HepG2 (cell line): ENCODE measurements around the gene PRADC1. TPM values are rescaled to one million over a fixed set of nuclear protein-coding genes. Genes with fewer than 3 reads are reported as not detected.

Experiments
- ATAD3A ChIP-seq: sonication (generic); formaldehyde crosslinking; IDR thresholded peaks from 2 replicates; pipeline ENCODE4 v1.4.0; 2020; ENCODE audit warnings: missing genetic modification reagents
- BCL6 ChIP-seq: IDR thresholded peaks from 2 replicates; pipeline ENCODE4 v1.6.1; 2016; ENCODE audit warnings: missing genetic modification reagents, missing compliant biosample characterization
- FOXA3 ChIP-seq: IDR thresholded peaks from 2 replicates; pipeline ENCODE4 v1.6.1; 2016; ENCODE audit warnings: missing genetic modification reagents, missing compliant biosample characterization
- GPN1 ChIP-seq: sonication (generic); formaldehyde crosslinking; IDR thresholded peaks from 2 replicates; pipeline ENCODE4 v1.5.1; 2020; ENCODE audit warnings: missing genetic modification reagents, borderline replicate concordance
- MAFG ChIP-seq: sonication (generic); formaldehyde crosslinking; IDR thresholded peaks from 2 replicates; pipeline ENCODE4 v1.5.1; 2020; ENCODE audit warnings: mild to moderate bottlenecking, missing genetic modification reagents
- MTA1 ChIP-seq: sonication (generic); formaldehyde crosslinking; IDR thresholded peaks from 2 replicates; pipeline ENCODE4 v1.4.0; 2020; ENCODE audit warnings: missing genetic modification reagents, mild to moderate bottlenecking, borderline replicate concordance
- NFE2L1 ChIP-seq: sonication (generic); formaldehyde crosslinking; IDR thresholded peaks from 2 replicates; pipeline ENCODE4 v1.4.0; 2020; ENCODE audit warnings: missing genetic modification reagents, mild to moderate bottlenecking, borderline replicate concordance
- PRPF4 ChIP-seq: fragments of 200-400 bp; formaldehyde crosslinking; IDR thresholded peaks from 2 replicates; pipeline ENCODE4 v1.6.1; 2016; ENCODE audit warnings: low read length, low read depth; ENCODE audit not compliant: poor library complexity, severe bottlenecking
- RFX1 ChIP-seq: fragments of 450-650 bp; IDR thresholded peaks from 2 replicates; pipeline ENCODE4 v1.6.1; 2017
- SIX4 ChIP-seq: sonication (generic); formaldehyde crosslinking; IDR thresholded peaks from 2 replicates; pipeline ENCODE4 v1.4.0; 2020; ENCODE audit warnings: missing genetic modification reagents
- TEAD2 ChIP-seq: sonication (generic); formaldehyde crosslinking; IDR thresholded peaks from 2 replicates; pipeline ENCODE4 v1.9.0; 2021; ENCODE audit warnings: missing genetic modification reagents
- YEATS4 ChIP-seq: sonication (generic); formaldehyde crosslinking; IDR thresholded peaks from 2 replicates; pipeline ENCODE4 v1.4.0; 2020; ENCODE audit warnings: missing genetic modification reagents, borderline replicate concordance
- ZBTB20 ChIP-seq: sonication (generic); formaldehyde crosslinking; IDR thresholded peaks from 2 replicates; pipeline ENCODE4 v1.8.1; 2023; ENCODE audit warnings: missing genetic modification reagents, low read depth, mild to moderate bottlenecking, borderline replicate concordance
- ZBTB21 ChIP-seq: sonication (generic); formaldehyde crosslinking; IDR thresholded peaks from 2 replicates; pipeline ENCODE4 v1.4.0; 2020; ENCODE audit warnings: missing genetic modification reagents
- ZNF121 ChIP-seq: sonication (generic); formaldehyde crosslinking; IDR thresholded peaks from 2 replicates; pipeline ENCODE4 v1.5.0; 2020; ENCODE audit warnings: mild to moderate bottlenecking, missing genetic modification reagents
- ZNF260 ChIP-seq: sonication (generic); formaldehyde crosslinking; IDR thresholded peaks from 2 replicates; pipeline ENCODE4 v1.4.0; 2020; ENCODE audit warnings: missing genetic modification reagents, low read depth, mild to moderate bottlenecking, borderline replicate concordance
- ZNF317 ChIP-seq: sonication (generic); formaldehyde crosslinking; IDR thresholded peaks from 2 replicates; pipeline ENCODE4 v1.5.0; 2020; ENCODE audit warnings: mild to moderate bottlenecking, missing genetic modification reagents
- ZNF496 ChIP-seq: sonication (generic); formaldehyde crosslinking; IDR thresholded peaks from 2 replicates; pipeline ENCODE4 v1.8.1; 2023; ENCODE audit warnings: mild to moderate bottlenecking, moderate library complexity, missing genetic modification reagents; ENCODE audit not compliant: insufficient replicate concordance
- ZNF781 ChIP-seq: sonication (generic); formaldehyde crosslinking; IDR thresholded peaks from 2 replicates; pipeline ENCODE4 v1.5.1; 2020; ENCODE audit warnings: borderline replicate concordance, mild to moderate bottlenecking, missing genetic modification reagents; ENCODE audit errors: not compliant biosample characterization
- ZNF788 ChIP-seq: sonication (generic); formaldehyde crosslinking; IDR thresholded peaks from 2 replicates; pipeline ENCODE4 v1.5.0; 2020; ENCODE audit warnings: mild to moderate bottlenecking, missing genetic modification reagents, borderline replicate concordance
- polyA plus RNA-seq, 8 experiments: library from polyadenylated mRNA; depleted of rRNA in 3 of 8; stranded (reverse) in 7 of 8; unstranded in 1 of 8; fragments of >200 nt; fragmentation: Illumina TruSeq in 4 of 8; extraction: Trizol in 4 of 8; gene quantifications; 2 replicates each; pipeline versions ENCODE4 v1.2.1 to v1.2.3, GENCODE V29; 2011 to 2016; ENCODE audit warnings: low read depth in 4 of 8, missing spikeins in 1 of 8, mixed read lengths in 1 of 8; ENCODE audit not compliant: insufficient read depth in 1 of 8
- total RNA-seq, 5 experiments: library from RNA; depleted of rRNA; stranded (reverse); fragments of >200 nt; fragmentation: Illumina TruSeq; extraction: Trizol; gene quantifications; 2 replicates each; pipeline ENCODE4 v1.2.3, GENCODE V29; 2016; ENCODE audit warnings: low read depth in 1 of 5
- TF ChIP-seq, protein P1 (sequence below): sonication (generic); formaldehyde crosslinking; IDR thresholded peaks from 2 replicates; pipeline ENCODE4 v1.4.0; 2020; ENCODE audit warnings: missing genetic modification reagents
- TF ChIP-seq, protein P2 (sequence below): sonication (generic); formaldehyde crosslinking; IDR thresholded peaks from 2 replicates; pipeline ENCODE4 v1.8.1; 2023; ENCODE audit warnings: mild to moderate bottlenecking, missing genetic modification reagents
- TF ChIP-seq, protein P3 (sequence below): sonication (generic); formaldehyde crosslinking; IDR thresholded peaks from 2 replicates; pipeline ENCODE4 v1.5.0; 2020; ENCODE audit warnings: missing genetic modification reagents
- TF ChIP-seq, protein P4 (sequence below): sonication (generic); formaldehyde crosslinking; IDR thresholded peaks from 2 replicates; pipeline ENCODE4 v1.4.0; 2020; ENCODE audit warnings: mild to moderate bottlenecking, low read depth, missing genetic modification reagents
- TF ChIP-seq, protein P5 (sequence below): sonication (generic); formaldehyde crosslinking; conservative IDR thresholded peaks from 2 replicates; pipeline ENCODE4 v1.8.0; 2022; ENCODE audit warnings: missing genetic modification reagents

PRADC1 gene
- total and polyA plus RNA-seq, 2 of the 13 experiments (the other 11 are each of a cell fraction or from before 2014, with no cell fraction given): 12.1 to 37.2 TPM

DNA sequence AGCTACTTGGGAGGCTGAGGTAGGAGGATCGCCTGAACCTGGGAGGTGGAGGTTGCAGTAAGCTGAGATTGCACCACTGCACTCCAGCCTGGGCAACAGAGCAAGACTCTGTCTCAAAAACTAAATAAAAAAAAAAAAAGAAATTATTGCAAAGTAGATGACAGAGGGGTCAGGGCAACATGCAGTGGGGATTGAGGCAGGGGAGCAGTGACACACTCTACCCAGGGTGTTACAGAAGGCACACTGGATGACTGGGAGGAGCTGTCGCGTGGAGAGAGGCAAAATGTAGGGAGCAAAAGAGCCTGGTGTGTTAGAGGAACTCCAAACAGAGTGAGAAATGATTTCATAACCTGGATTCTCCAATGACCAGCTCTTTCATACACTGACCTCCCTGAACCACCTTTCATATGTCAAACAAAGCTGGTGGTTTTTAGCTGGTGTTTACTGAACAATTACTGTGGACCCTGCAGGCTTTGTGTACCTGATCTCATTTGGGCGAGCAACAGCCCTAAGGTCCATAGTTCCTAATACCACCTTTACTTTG, 29.1 kb upstream of the PRADC1 start (continued):
- TF ChIP-seq, protein P1, sequence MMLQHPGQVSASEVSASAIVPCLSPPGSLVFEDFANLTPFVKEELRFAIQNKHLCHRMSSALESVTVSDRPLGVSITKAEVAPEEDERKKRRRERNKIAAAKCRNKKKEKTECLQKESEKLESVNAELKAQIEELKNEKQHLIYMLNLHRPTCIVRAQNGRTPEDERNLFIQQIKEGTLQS (CRISPR knock-in tag): no peak
- peak; percentile 99 for TF ChIP-seq ZNF121 (CRISPR knock-in tag)
- no peak for TF ChIP-seq NFE2L1 (CRISPR knock-in tag)
- no peak for TF ChIP-seq ZNF781 (CRISPR knock-in tag)
- TF ChIP-seq RFX1: no peak
- peak; percentile 21; the same call in 1 of the 2 replicates for TF ChIP-seq SIX4 (CRISPR knock-in tag)
- TF ChIP-seq ZNF496 (CRISPR knock-in tag): no peak
- TF ChIP-seq, protein P2, sequence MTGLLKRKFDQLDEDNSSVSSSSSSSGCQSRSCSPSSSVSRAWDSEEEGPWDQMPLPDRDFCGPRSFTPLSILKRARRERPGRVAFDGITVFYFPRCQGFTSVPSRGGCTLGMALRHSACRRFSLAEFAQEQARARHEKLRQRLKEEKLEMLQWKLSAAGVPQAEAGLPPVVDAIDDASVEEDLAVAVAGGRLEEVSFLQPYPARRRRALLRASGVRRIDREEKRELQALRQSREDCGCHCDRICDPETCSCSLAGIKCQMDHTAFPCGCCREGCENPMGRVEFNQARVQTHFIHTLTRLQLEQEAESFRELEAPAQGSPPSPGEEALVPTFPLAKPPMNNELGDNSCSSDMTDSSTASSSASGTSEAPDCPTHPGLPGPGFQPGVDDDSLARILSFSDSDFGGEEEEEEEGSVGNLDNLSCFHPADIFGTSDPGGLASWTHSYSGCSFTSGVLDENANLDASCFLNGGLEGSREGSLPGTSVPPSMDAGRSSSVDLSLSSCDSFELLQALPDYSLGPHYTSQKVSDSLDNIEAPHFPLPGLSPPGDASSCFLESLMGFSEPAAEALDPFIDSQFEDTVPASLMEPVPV: peak; percentile 47; the same call in 1 of the 2 replicates
- TF ChIP-seq, protein P3, sequence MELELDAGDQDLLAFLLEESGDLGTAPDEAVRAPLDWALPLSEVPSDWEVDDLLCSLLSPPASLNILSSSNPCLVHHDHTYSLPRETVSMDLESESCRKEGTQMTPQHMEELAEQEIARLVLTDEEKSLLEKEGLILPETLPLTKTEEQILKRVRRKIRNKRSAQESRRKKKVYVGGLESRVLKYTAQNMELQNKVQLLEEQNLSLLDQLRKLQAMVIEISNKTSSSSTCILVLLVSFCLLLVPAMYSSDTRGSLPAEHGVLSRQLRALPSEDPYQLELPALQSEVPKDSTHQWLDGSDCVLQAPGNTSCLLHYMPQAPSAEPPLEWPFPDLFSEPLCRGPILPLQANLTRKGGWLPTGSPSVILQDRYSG (CRISPR knock-in tag): no peak
- no peak for TF ChIP-seq TEAD2 (CRISPR knock-in tag)
- TF ChIP-seq ZNF260: no peak
- TF ChIP-seq MAFG (CRISPR knock-in tag): no peak
- no peak for TF ChIP-seq PRPF4
- TF ChIP-seq ZBTB21 (CRISPR knock-in tag): peak; percentile 52; the same call in 1 of the 2 replicates
- no peak for TF ChIP-seq ZBTB20 (CRISPR knock-in tag)
- TF ChIP-seq FOXA3: peak; percentile 97
- peak; percentile 33; the same call in 1 of the 2 replicates for TF ChIP-seq YEATS4 (CRISPR knock-in tag)
- no peak for TF ChIP-seq GPN1 (CRISPR knock-in tag)
- TF ChIP-seq, protein P4, sequence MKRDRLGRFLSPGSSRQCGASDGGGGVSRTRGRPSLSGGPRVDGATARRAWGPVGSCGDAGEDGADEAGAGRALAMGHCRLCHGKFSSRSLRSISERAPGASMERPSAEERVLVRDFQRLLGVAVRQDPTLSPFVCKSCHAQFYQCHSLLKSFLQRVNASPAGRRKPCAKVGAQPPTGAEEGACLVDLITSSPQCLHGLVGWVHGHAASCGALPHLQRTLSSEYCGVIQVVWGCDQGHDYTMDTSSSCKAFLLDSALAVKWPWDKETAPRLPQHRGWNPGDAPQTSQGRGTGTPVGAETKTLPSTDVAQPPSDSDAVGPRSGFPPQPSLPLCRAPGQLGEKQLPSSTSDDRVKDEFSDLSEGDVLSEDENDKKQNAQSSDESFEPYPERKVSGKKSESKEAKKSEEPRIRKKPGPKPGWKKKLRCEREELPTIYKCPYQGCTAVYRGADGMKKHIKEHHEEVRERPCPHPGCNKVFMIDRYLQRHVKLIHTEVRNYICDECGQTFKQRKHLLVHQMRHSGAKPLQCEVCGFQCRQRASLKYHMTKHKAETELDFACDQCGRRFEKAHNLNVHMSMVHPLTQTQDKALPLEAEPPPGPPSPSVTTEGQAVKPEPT (CRISPR knock-in tag): no peak
- no peak for TF ChIP-seq ATAD3A (CRISPR knock-in tag)
- TF ChIP-seq BCL6 (CRISPR knock-in tag): peak; percentile 74
- TF ChIP-seq ZNF317 (CRISPR knock-in tag): no peak
- TF ChIP-seq, protein P5, sequence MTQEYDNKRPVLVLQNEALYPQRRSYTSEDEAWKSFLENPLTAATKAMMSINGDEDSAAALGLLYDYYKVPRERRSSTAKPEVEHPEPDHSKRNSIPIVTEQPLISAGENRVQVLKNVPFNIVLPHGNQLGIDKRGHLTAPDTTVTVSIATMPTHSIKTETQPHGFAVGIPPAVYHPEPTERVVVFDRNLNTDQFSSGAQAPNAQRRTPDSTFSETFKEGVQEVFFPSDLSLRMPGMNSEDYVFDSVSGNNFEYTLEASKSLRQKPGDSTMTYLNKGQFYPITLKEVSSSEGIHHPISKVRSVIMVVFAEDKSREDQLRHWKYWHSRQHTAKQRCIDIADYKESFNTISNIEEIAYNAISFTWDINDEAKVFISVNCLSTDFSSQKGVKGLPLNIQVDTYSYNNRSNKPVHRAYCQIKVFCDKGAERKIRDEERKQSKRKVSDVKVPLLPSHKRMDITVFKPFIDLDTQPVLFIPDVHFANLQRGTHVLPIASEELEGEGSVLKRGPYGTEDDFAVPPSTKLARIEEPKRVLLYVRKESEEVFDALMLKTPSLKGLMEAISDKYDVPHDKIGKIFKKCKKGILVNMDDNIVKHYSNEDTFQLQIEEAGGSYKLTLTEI (CRISPR knock-in tag): no peak
- TF ChIP-seq ZNF788 (CRISPR knock-in tag): peak; percentile 70; the same call in 1 of the 2 replicates
- no peak for TF ChIP-seq MTA1 (CRISPR knock-in tag)
